Subcutaneous abdominal adipose tissue (tissue), 5 donors: ENCODE data around the gene FAU.

Experiments used
- H3K27ac ChIP-seq: one replicate; pipeline ENCODE4 v1.7.0; 2013; ENCODE audit warnings: low read depth, mild to moderate bottlenecking, inconsistent platforms, low read length, moderate library complexity
- H3K27me3 ChIP-seq, 5 donors: one replicate each; pipeline ENCODE4 v1.7.0; 2013; ENCODE audit warnings: low read length in 5 of 5, inconsistent platforms in 1 of 5; ENCODE audit not compliant: control insufficient read depth in 5 of 5, insufficient read depth in 4 of 5
- H3K36me3 ChIP-seq, 5 donors: one replicate each; pipeline ENCODE4 v1.7.0; 2013; ENCODE audit warnings: low read length in 5 of 5; ENCODE audit not compliant: control insufficient read depth in 5 of 5, insufficient read depth in 5 of 5
- H3K4me1 ChIP-seq, 5 donors: one replicate each; pipeline ENCODE4 v1.7.0; 2013; ENCODE audit warnings: low read length in 5 of 5, mild to moderate bottlenecking in 3 of 5, moderate library complexity in 1 of 5; ENCODE audit not compliant: control insufficient read depth in 5 of 5, insufficient read depth in 5 of 5
- H3K4me3 ChIP-seq, 5 donors: one replicate each; pipeline ENCODE4 v1.7.0; 2013; ENCODE audit warnings: low read length in 5 of 5, low read depth in 1 of 5
- H3K9ac ChIP-seq, 5 donors: one replicate each; pipeline ENCODE4 v1.7.0; 2013; ENCODE audit warnings: low read length in 5 of 5, mild to moderate bottlenecking in 4 of 5, moderate library complexity in 3 of 5
- H3K9me3 ChIP-seq, 5 donors: one replicate each; pipeline ENCODE4 v1.7.0; 2013; ENCODE audit warnings: low read length in 5 of 5; ENCODE audit not compliant: control insufficient read depth in 5 of 5
- donor health status: healthy.
- donor health status: healthy.
- donor health status: healthy.
- donor health status: healthy.
- donor health status: healthy.

The FAU gene

GRCh38 chr11:65078786-65079342 lies 43.1 kb downstream of the FAU start:
- Histone ChIP-seq H3K4me1 (peaks cover 0 to 8% (median 6%) of the 10 kb centered on the region in 5 donors), H3K36me3 (no peaks in the 10 kb centered on the region), H3K9ac (no peak overlapping the region), H3K27ac (no peak overlapping the region), H3K27me3 (no peaks in the 10 kb centered on the region), H3K4me3 (no peak overlapping the region), H3K9me3 (no peaks in the 10 kb centered on the region)

GRCh38 chr11:65078151-65078550 lies 43.8 kb downstream of the FAU start:
- Histone ChIP-seq H3K9ac (no peak overlapping the region), H3K27ac (no peak overlapping the region), H3K4me1 (peaks cover 0 to under 1% (median under 1%) of the 10 kb centered on the region in 5 donors), H3K9me3 (no peaks in the 10 kb centered on the region), H3K36me3 (no peaks in the 10 kb centered on the region), H3K27me3 (no peaks in the 10 kb centered on the region), H3K4me3 (no peak overlapping the region)

- H3K27me3 ChIP-seq = no peaks in the 10 kb centered on the region
- H3K36me3 ChIP-seq = no peaks in the 10 kb centered on the region
- no peak overlapping the region for H3K4me3 ChIP-seq
- no peak overlapping the region for H3K9ac ChIP-seq
- no peaks in the 10 kb centered on the region for H3K9me3 ChIP-seq
- H3K27ac ChIP-seq = no peak overlapping the region
- H3K4me1 ChIP-seq = no peaks in the 10 kb centered on the region
These were observed 44.5 kb downstream of the FAU start for GRCh38 chr11:65077451-65077850.

GRCh38 chr11:65072631-65072966 lies 49.3 kb downstream of the FAU start:
- Histone ChIP-seq H3K9me3 (no peaks in the 10 kb centered on the region), H3K36me3 (no peaks in the 10 kb centered on the region), H3K27me3 (no peaks in the 10 kb centered on the region), H3K27ac (no peak overlapping the region), H3K4me3 (no peak overlapping the region), H3K9ac (no peak overlapping the region), H3K4me1 (no peaks in the 10 kb centered on the region)

GRCh38 chr11:65071907-65072630 lies 49.9 kb downstream of the FAU start:
- no peak overlapping the region for H3K4me3 ChIP-seq
- H3K36me3 ChIP-seq = no peaks in the 10 kb centered on the region
- H3K9ac ChIP-seq = no peak overlapping the region
- H3K9me3 ChIP-seq = no peaks in the 10 kb centered on the region
- H3K27ac ChIP-seq = no peak overlapping the region
- peaks cover 0 to 2% (median 0%) of the 10 kb centered on the region in 5 donors for H3K27me3 ChIP-seq
- H3K4me1 ChIP-seq = no peaks in the 10 kb centered on the region
